HG03045 (cell line): ENCODE data around the gene ENTPD8.
"Not testable (repeated sequence)": the region's sequence is repeated elsewhere in the genome, so short reads cannot be mapped to it uniquely, and the experiment has no call there.

Experiments
- ATAC-seq: cut with Tn5 transposase; IDR thresholded peaks from one replicate; pipeline ENCODE4 v1.9.1; 2021; ENCODE audit warnings: mild to moderate bottlenecking, moderate library complexity; ENCODE audit not compliant: unreplicated experiment

The ENTPD8 gene

DNA sequence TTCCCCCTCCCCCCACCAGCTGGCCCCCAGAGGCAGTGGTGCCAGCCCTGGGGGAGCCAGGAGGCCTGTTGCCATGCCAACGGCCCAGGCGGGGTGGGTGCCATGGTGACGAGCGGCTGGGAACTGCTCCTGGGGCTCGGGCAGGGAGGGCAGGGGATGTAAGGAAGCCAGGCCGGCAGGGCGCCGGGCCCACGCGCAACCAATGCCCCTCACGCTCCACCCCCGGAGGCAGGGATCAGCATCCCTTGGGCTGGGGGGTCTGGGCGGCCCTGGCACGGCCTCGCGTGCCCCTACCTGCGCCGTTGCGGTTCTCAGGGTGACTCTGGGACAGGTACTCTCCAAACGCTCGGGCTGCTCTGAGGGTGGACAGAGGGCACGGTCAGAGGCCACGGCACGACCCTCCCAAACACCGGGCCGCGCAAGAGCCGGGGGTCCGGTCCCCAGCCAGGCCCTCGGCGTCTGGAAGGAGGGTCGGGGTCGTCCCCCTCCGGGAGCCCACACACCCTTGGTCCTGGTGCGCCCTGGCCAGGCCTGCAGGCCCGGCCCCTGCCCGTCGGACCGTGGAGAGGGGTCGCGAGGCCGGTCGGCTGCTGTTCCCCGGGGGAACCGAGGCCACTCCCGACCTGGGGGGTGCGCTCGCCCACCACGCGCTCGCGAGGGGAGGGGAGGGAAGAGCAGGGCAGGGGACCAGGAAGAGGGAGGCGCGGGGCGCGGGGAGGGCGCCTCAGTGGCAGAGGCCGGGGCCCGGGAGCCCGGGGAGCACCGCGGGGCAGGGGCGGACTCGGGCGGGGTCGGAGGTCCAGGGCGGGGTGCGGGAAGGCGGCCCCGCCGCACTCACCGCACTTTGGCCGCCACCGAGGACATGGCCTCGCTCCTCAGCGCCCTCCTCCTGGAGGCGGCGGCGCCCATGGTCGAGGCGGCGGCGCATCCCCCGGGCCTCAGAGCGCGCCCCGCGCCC, 17.3 kb upstream of the ENTPD8 start:
- ATAC-seq: no peak

DNA sequence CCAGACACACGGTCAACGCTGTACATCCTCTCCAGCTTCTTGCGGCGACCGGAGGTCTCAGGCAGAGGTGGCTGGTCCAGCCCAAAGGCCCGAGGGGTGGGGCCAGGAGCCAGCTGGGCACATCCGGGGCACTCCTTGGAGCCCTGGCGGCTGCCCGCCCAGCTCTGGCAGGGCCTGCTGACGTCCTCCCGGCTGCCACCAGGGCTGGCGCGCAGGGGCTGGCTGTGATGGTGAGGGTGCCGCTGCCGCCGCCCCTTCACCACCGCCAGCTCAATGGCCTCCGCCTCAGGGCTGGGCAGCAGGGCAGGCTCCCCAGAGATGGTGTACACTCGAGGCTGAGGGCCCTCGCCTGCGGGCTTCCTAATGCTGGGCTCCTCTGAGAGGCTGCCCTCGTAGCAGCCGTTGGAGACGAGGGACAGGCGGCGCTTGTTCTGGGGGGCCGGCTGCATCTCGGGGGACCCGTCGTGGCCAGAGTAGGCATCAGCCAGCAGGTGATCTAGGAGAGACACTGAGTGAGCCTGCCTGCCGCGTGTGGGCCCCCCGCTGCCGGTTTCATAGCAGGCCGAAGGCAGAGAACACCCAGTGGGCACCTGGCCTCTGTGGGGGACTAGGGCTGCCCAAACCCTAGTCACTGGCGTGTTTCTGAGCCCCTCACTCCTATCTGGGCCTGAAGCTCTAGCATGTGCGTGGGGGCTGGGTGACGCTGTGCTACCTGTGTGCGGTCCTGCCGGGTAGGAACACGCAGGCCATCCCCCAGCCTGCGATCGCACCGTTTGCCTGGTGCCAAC, 16.4 kb upstream of the ENTPD8 start:
- no peak for ATAC-seq

DNA sequence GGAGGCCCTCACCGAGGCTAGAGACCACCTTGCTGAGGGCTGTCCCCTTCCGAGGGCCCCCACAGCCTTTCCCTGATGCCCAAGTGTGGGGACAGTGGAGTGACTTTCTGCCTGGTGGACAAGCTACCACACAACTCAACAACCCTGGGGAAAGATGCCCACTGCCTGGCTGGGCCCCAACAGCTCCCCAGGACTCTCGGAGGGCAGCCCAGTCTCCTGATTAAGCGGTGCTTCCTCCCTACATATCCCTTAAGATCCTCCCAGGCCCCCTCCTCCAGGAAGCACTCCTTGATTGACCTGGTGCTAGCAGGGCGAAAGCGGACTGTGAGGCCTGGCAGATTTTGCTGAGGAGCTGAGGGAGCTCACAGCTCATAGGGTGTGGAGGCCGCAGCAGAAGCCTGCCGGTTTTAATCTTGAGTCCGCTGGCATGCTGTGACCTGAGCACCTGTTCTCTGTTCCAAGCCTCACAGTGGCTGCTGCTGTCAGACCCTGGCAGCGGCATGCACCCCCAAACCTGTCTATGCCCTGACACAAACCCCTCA, 15.8 kb upstream of the ENTPD8 start:
- no peak for ATAC-seq

DNA sequence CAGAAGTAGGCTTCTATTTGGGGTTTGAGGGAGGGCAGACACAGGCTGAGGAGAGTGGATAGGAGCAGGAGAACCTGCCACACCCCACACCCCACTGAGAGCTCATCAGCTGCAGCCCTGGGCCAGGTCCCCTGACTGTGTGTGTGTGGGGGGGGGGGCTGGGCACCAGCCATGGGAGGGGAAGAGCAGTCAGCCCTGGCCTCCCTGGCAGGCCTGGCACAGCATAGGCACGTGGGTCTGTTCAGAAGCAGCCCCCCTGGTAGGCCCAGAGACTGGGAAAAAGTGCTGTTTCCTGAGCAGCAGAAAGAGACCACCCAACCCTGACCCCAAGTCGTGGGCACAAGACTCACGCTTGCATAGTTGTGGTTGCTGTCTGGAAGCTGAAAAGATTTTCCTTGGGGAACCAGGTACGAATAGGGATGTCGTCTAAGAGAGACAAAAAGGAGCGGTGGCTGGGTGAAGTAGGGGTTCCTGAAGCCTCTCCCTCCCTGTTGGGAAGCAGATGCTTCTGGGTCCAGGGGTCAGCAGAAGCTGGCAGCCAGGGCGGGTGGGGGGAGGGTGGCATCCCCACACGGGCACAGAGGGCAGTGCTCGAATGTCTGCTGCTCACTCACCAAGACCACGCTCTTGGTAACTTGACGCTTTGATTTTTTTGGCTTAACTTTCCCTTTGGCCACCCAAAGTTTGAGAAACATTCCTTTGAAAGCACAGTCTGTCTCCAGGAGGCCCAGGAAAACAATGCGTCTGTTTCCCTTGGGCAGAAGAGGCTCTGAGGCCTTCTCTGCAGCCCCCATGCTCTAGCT, 15.1 kb upstream of the ENTPD8 start:
- no peak for ATAC-seq

DNA sequence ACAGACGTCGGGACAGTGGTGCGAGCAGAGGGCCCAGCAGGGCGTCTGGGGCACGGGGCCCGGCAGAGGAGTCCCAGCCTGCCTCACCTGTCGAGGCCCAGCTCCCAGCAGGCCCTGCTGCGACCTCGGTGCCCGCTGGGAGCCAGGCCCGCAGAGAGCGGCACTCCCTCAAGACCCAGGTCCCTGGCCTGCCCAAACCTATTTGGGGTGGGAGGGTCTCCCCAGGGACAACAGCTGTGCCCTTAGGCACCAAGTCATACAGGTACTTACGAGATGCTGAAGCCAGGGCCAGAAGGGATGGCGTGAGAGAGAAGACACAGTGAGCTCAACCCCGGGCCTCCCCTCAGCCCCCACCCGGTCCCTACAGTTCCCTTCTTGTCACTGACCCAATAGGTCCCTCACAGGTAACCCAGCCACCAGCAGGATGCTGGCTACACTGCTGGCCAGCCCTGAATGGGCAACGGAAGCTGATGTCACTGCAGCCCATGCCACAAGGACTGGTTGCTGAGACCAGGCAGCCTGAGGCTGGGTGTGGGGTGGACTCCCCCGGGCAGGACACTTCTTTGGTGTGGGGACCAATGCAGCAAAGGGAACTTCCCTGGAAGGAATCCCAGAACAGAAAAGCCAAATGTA, 14.3 kb upstream of the ENTPD8 start:
- ATAC-seq: no peak

DNA sequence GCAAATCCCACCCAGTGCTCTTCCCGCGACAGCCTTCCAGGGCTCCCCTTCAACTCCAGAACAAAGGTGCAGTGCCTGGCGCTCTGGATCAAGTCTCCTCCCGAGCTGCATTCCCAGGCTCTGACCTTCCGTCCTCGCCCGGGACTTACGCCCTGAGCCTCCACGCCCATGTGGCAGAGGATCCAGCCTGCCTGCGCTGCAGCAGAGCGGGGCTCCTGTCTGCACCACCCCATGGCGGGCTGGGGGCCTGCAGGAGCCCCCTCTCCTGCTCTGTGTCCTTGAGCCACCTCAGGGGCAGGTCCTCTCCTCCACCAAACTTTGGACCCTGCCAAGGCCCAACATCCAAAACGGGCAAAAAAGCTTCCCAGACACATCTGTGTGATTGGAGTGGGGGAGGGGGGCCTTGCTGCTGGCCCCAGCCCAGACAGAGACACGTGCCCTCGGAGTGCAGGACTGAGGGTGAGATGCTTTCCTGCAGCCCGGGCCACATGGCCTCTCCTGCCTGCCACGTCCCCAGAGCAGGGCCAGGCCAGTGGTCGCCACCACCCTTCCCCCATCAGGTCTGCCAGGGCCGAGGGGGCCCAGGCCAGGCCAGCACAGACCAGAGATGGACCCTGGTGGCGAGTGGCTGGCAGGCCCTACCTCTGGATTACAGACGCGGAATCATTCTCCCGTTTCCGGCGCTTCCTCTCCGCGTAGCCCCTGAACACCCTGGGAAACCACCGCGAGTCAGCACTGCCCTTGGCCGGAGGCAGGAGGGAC, 13.6 kb upstream of the ENTPD8 start:
- ATAC-seq: no peak

DNA sequence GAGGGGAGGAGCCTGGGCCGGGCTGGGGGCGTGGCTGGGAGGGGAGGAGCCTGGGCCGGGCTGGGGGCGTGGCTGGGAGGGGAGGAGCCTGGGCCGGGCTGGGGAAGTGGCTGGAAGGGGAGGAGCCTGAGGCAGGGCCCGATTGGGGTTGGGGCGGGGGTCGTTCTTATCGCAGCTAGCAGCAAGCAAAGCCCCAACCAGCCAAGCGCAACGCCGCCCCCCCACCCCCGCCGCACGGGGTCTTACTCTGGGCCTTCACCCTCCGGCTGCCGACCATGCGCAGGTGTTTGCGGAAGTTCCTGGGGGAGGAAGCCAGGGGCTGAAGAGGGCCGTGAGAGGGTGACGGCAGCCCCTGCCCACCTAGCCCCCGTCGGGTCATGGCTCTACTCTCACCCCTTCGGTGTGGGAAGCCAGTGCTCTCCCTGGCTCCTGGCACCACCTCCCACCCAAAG, 13.0 kb upstream of the ENTPD8 start:
- no peak for ATAC-seq

DNA sequence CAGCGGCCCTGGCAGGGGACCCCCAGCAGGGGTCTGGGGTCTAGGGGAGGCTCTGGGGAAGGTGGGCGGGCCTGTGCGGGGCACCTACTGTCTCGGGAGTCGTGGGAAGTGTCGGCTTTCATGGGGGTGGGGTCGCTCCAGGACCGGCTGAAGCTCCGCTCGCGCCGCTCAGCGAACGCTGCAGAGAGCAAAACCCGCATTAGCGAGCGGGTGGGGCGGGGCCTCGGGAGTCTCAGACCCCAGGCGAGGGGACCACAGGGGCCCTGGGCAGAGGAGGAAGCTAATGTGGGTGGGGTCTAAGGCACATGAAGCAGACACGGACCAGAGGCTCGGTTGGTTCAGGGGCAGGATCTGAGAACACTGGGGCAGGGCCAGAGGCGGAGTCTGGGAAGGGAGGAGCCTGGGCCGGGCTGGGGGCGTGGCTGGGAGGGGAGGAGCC, 12.5 kb upstream of the ENTPD8 start:
- no peak for ATAC-seq

DNA sequence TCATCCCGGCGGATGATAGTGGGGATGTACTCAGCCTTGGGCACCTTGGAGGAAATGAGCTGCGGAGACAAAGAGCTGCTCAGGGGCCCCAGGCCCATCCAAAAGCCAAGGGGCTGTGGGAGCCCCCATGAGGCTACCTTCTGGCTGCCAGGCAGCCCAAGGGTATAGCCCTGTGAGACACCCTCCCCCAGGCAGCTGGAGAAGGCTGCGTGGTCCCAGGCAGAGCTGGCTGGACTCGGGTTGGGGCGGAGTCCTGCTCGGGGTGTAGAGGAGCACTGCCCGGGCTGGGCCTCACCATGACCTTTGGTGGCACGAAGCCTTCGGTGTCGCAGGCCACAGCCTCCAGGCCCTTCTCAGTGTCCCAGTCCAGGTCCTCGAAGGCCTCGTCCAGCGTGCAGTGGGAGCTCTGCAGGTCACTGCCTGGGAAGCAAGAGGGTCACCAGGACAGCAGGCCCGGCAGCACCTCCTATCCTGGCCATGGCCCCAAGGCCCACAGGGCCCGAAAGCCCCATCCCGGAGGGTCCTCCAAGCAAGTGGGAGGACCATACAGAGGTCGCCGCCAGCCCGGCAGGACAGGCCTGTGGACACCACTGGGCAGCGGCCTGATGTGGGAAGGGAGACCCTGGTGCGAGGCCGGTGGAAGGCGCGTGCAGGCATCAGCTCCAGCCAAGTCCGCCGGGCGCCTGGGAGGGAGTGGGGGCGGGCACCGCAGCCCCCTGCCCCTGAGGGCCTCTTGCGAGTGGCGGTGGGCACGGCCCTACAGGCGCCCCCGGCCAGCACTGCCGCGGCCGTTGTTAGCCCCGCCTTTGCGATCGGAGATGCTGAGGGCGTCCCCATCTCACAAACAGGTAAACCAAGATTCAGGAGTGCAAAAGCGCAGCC, 11.8 kb upstream of the ENTPD8 start:
- no peak for ATAC-seq

DNA sequence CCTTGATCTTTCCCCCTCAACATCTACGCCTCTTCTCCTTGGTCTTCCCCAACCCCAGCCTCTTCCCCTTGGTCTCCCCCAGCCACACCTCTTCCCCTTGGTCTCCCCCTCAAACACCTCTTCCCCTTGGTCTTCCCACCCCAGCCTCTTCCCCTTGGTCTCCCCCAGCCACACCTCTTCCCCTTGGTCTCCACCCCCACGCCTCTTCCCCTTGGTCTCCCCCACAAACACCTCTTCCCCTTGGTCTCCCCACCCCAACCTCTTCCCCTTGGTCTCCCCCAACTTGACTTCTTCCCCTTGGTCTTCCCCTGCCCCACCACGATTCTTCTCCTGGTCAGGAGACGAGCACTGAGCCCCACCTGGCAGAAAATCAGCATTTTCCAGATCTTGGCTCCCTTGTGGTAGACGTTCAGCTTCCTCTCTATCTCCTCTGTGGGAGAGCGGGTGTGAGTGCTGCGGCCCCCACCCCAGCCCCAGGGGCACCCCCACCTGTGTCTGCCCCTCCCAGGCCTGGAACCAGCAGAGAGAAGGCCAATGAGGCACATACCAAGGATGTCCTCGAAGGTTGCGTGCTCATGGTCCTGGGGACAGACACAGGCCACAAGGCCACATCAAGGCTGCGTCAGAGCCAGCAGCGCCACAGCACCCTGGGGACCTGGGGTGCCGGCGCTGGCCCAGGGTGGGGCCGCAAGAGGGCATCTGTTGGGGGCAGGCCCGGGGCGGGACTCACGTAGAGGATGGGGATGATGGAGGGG, 11.0 kb upstream of the ENTPD8 start:
- ATAC-seq: no peak

DNA sequence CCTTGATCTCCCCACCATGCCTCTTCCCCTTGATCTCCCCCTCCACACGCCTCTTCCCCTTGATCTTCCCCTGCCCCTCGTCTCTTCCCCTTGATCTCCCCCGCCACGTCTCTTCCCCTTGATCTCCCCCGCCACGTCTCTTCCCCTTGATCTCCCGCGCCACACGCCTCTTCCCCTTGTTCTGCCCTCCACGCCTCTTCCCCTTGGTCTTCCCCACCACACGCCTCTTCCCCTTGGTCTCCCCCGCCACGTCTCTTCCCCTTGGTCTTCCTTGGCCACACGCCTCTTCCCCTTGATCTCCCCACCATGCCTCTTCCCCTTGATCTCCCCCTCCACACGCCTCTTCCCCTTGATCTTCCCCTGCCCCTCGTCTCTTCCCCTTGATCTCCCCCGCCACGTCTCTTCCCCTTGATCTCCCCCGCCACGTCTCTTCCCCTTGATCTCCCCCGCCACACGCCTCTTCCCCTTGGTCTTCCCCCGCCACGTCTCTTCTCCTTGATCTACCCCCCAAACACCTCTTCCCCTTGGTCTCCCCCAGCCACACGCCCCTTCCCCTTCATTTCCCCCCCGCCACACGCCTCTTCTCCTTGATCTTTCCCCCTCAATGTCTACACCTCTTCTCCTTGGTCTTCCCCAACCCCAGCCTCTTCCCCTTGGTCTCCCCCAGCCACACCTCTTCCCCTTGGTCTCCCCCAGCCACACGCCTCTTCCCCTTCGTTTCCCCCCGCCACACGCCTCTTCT, 10.3 kb upstream of the ENTPD8 start:
- not testable (repeated sequence) for ATAC-seq

DNA sequence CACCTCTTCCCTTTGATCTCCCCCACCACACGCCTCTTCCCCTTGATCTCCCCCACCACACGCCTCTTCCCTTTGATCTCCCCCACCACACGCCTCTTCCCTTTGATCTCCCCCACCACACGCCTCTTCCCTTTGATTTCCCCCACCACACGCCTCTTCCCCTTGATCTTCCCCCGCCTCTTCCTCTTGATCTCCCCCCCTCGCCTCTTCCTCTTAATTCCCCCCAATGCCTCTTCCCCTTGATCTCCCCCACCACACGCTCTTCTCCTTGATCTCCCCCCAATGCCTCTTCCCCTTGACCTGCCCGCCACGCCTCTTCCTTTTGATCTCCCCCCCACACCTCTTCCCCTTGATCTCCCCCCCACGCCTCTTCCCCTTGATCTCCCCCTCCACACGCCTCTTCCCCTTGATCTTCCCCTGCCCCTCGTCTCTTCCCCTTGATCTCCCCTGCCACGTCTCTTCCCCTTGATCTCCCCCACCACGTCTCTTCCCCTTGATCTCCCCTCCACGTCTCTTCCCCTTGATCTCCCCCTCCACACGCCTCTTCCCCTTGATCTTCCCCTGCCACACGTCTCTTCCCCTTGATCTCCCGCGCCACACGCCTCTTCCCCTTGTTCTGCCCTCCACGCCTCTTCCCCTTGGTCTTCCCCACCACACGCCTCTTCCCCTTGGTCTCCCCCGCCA, 9.5 kb upstream of the ENTPD8 start:
- ATAC-seq: not testable (repeated sequence)

DNA sequence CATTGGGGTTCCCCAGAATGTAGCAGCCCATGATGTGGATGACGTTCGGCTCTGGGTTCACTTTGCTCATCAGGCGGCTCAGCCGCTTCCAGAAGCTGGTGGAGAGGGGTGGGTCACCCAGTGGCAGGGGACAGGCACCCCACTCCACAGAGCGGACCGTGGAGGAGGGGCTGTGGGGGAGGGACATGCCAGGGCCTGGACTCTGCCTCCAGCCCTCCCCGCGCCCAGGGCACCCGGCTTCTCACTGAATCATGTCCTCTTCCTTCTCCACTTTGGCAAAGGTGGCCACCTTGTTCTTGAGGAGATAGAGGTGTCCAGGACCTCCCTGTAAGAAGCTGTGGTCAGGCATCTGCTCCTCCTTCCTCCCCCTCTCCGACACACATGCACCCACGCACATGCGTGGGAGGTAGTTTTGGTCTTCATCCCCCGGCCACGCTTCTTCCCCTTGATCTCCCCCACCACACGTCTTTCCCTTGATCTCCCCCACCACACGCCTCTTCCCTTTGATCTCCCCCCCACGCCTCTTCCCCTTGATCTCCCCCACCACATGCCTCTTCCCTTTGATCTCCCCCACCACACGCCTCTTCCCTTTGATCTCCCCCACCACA, 8.9 kb upstream of the ENTPD8 start:
- no peak for ATAC-seq

DNA sequence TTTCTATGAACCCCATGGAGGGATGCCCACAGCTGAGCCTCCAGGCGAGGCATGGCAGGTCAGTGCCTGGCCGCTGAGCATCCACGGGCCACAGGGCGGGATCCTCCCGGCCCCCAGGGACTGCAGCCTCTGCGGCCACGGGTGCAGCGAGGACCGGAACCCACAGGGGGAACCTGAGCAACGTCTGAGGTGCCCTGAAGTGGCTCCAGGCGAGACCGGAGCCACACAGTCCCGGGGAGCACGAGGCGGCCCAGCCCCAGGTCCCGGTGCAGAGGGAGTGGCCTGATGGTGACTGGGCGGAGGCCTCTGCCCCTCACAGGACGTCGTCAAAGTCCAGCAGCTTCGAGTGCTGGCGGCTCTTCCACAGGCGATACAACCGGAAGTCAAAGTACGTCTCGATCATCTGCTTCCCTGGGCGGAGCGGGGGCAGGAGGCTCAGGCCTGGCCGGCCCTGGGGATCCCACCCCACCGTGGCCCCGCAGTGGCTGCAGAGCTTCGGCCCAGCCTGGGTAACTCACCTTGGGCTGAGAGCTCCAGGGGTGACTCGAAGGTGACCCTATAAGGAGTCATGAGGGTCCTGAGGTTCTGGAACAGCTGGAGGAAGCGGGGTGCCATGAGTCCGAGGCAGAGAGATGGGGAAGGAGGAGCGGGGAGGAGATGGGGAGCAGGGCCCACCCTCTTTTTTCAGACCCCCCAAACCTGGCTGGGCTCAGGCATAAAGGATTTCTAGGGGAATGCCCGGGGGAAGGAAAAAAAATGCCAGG, 8.1 kb upstream of the ENTPD8 start:
- ATAC-seq: no peak

DNA sequence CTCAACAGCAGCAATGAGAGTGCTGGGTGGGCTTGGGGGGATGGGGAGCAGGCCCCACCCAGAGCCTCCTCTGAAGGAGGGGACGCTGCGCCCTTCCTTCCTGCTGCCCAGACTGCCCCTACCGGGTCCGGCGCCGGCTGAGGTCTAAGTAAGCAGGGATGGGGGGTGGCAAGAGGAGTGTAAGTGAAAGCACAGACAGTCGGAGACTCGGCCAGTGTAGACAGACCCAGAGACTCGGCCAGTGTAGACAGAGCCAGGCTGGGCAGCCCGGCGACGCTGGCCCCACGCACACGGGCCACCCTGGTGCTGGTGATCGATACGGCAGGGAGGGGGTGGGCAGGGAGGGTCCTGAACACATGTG, 7.4 kb upstream of the ENTPD8 start:
- ATAC-seq: no peak
